Stomach (tissue), 9 donors: Measurements from ENCODE around the gene OR14I1. TPM values are rescaled to one million over a fixed set of nuclear protein-coding genes. Genes with fewer than 3 reads are reported as not detected.
A peak's percentile ranks its signal among the peaks of the same experiment; 100 is the strongest.

ENCODE experiments used
- DNase-seq, 2 donors: peaks; one replicate each; pipeline versions ENCODE4 v3.0.0 to v3.0.0-alpha.2; 2013 to 2019
- H3K27ac ChIP-seq, 5 donors: fragments of 200-600 bp in 4 of 5; sonication (generic) in 4 of 5; one replicate each; pipeline ENCODE4 v1.5.1; 2013 to 2019; ENCODE audit warnings: mild to moderate bottlenecking in 1 of 5, moderate library complexity in 1 of 5
- H3K27me3 ChIP-seq, 3 donors: fragments of 200-600 bp; sonication (generic); one replicate each; pipeline ENCODE4 v1.5.1; 2017 to 2019; ENCODE audit warnings: mixed run types in 1 of 3
- H3K36me3 ChIP-seq, 4 donors: fragments of 200-600 bp; sonication (generic); 1 replicate in 3 of 4; 2 replicates in 1 of 4; pipeline ENCODE4 v1.5.1; 2016 to 2019
- H3K4me1 ChIP-seq, 4 donors: fragments of 200-600 bp; sonication (generic); one replicate each; pipeline ENCODE4 v1.5.1; 2016 to 2019
- H3K4me3 ChIP-seq, 4 donors: fragments of 200-600 bp; sonication (generic) in 3 of 4; one replicate each; pipeline ENCODE4 v1.5.1; 2016 to 2019; ENCODE audit warnings: mild to moderate bottlenecking in 1 of 4
- H3K9me3 ChIP-seq, 4 donors: fragments of 200-600 bp; sonication (generic); one replicate each; pipeline ENCODE4 v1.5.1; 2016 to 2019
- CTCF ChIP-seq, 7 experiments: fragments of 450-650 bp in 4 of 7; fragments of 200-600 bp in 3 of 7; sonication (generic) in 3 of 7; IDR thresholded peaks; one replicate each; pipeline ENCODE4 v1.5.1; 2016 to 2019; ENCODE audit warnings: antibody characterized with exemption in 7 of 7, control low read depth in 2 of 7, mild to moderate bottlenecking in 1 of 7
- EP300 ChIP-seq: sonication (generic); formaldehyde crosslinking; IDR thresholded peaks from one replicate; pipeline ENCODE4 v1.6.1; 2017; ENCODE audit warnings: antibody characterized with exemption
- POLR2A ChIP-seq, 4 donors: fragments of 450-650 bp; IDR thresholded peaks; one replicate each; pipeline ENCODE4 v1.6.1; 2016; ENCODE audit warnings: antibody characterized with exemption in 4 of 4, control low read depth in 2 of 4, mild to moderate bottlenecking in 1 of 4, moderate library complexity in 1 of 4
- POLR2AphosphoS5 ChIP-seq, 3 donors: sonication (generic); formaldehyde crosslinking; IDR thresholded peaks; one replicate each; pipeline ENCODE4 v1.6.1; 2016; ENCODE audit warnings: antibody characterized with exemption in 3 of 3
- WGBS, 5 donors: extraction: QIAGEN DNeasy Blood & Tissue Kit in 3 of 5; methylation state at CpG; one replicate each; pipeline versions ENCODE4 v1.1.5 to v1.1.7; 2013 to 2018; 5-methylcytosine and 5-hydroxymethylcytosine counted together
- intact Hi-C: fragments of 100-400 bp; cut with DNase I; formaldehyde crosslinking; loops from one replicate; pipeline ENCODE4 v1.15.1; 2023; ENCODE audit warnings: low total_unique reads
- polyA plus RNA-seq, 3 donors: library from polyadenylated mRNA; stranded (reverse); fragments of 200-250 nt; gene quantifications; one replicate each; pipeline ENCODE4 v1.2.3, GENCODE V29; 2013
- total RNA-seq, 5 donors: library from RNA; depleted of rRNA; stranded (reverse); fragments of >200 nt; gene quantifications; one replicate each; pipeline versions ENCODE4 v1.1.0 to v1.2.3, GENCODE V29; 2014 to 2016
- donor health status: healthy with polysubstance abuse.
- donor health status: Bipolar disorder and iron deficiency.
- donor health status: healthy.

OR14I1 gene
- total and polyA plus RNA-seq, 8 donors, result not detected

- 67 to 90% (median 81%) methylated on average over 4 of the region's 4 CpGs for WGBS, 5 donors
- H3K27me3 ChIP-seq, result peaks cover 0 to 6% (median 0%) of the 10 kb centered on the region in 3 donors
- H3K27ac ChIP-seq, result no peak overlapping the region
- TF ChIP-seq POLR2A (IDR thresholded peaks at IDR 0.05) (no peak), EP300 (no peak), POLR2AphosphoS5 (IDR thresholded peaks at IDR 0.05) (no peak), CTCF (IDR thresholded peaks at IDR 0.05) (no peak)
- no peaks in the 10 kb centered on the region for H3K4me1 ChIP-seq
- no peak for DNase-seq
- intact Hi-C loops, result no loop called here
- peaks cover 0 to 18% (median 10%) of the 10 kb centered on the region in 4 donors for H3K9me3 ChIP-seq
- no peak overlapping the region for H3K4me3 ChIP-seq
- H3K36me3 ChIP-seq, result no peaks in the 10 kb centered on the region
Observed at GRCh38 chr1:248710305-248710900, 7.8 kb upstream of the OR14I1 start.

GRCh38 chr1:248704606-248705005, 2.0 kb upstream of the OR14I1 start:
- Histone ChIP-seq H3K27ac (no peak overlapping the region), H3K4me1 (no peaks in the 10 kb centered on the region), H3K36me3 (no peaks in the 10 kb centered on the region), H3K9me3 (no peaks in the 10 kb centered on the region), H3K27me3 (no peaks in the 10 kb centered on the region), H3K4me3 (no peak overlapping the region)
- TF ChIP-seq CTCF (IDR thresholded peaks at IDR 0.05) (no peak), POLR2AphosphoS5 (IDR thresholded peaks at IDR 0.05) (no peak), POLR2A (IDR thresholded peaks at IDR 0.05) (no peak)
- 41 to 69% (median 45%) methylated on average over 2 of the region's 2 CpGs for WGBS, 5 donors
- DNase-seq, result peak in 1 of 2 donors; percentile 7
- intact Hi-C loops, result no loop called here

- no peak for DNase-seq
- Histone ChIP-seq H3K9me3 (no peaks in the 10 kb centered on the region), H3K4me3 (no peak overlapping the region), H3K27me3 (no peaks in the 10 kb centered on the region), H3K36me3 (no peaks in the 10 kb centered on the region), H3K4me1 (no peaks in the 10 kb centered on the region), H3K27ac (no peak overlapping the region)
- TF ChIP-seq EP300, result no peak
- peak in 1 of 7 experiments; percentile 21 for TF ChIP-seq CTCF (IDR thresholded peaks at IDR 0.05)
- TF ChIP-seq POLR2AphosphoS5 (IDR thresholded peaks at IDR 0.05), result no peak
- TF ChIP-seq POLR2A (IDR thresholded peaks at IDR 0.05), result no peak
- WGBS, 5 donors, result 54 to 85% (median 74%) methylated on average over 2 of the region's 2 CpGs
- intact Hi-C loops, result no loop called here
Observed at GRCh38 chr1:248703674-248704073, 1.1 kb upstream of the OR14I1 start.

GRCh38 chr1:248699099-248699498, 3.5 kb downstream of the OR14I1 start:
- 59 to 73% (median 61%) methylated on average over 1 of the region's 1 CpG for WGBS, 5 donors
- H3K27ac ChIP-seq, result no peak overlapping the region
- intact Hi-C loops, result no loop called here
- no peak overlapping the region for H3K4me3 ChIP-seq
- no peaks in the 10 kb centered on the region for H3K4me1 ChIP-seq
- H3K36me3 ChIP-seq, result no peaks in the 10 kb centered on the region
- no peaks in the 10 kb centered on the region for H3K27me3 ChIP-seq
- no peak for DNase-seq
- no peaks in the 10 kb centered on the region for H3K9me3 ChIP-seq
- TF ChIP-seq POLR2A (IDR thresholded peaks at IDR 0.05), result no peak
- TF ChIP-seq CTCF (IDR thresholded peaks at IDR 0.05), result no peak
- no peak for TF ChIP-seq POLR2AphosphoS5 (IDR thresholded peaks at IDR 0.05)
- no peak for TF ChIP-seq EP300
